Motor neuron (in vitro differentiated cells): ENCODE results near the gene RABGAP1L. TPM values are rescaled to one million over a fixed set of nuclear protein-coding genes. Genes with fewer than 3 reads are reported as not detected.
"Not testable (repeated sequence)": the region's sequence is repeated elsewhere in the genome, so short reads cannot be mapped to it uniquely, and the experiment has no call there.

Experiments
- ATAC-seq, 8 experiments: fragments of 200-7000 bp; cut with Tn5 transposase; replicated peaks in 6 of 8; 2 replicates each; pipeline ENCODE4 v1.8.0; 2021; ENCODE audit warnings: mild to moderate bottlenecking in 8 of 8, moderate library complexity in 8 of 8
- H3K27ac ChIP-seq, 2 donors: fragments of 250-450 bp; sonication (Bioruptor Pico); 2 replicates each; pipeline ENCODE4 v1.9.0; 2021; ENCODE audit warnings: antibody characterized with exemption in 2 of 2, mild to moderate bottlenecking in 2 of 2, moderate library complexity in 1 of 2
- H3K4me1 ChIP-seq, 2 donors: fragments of 250-450 bp; sonication (Bioruptor Pico); replicated peaks in 1 of 2; 2 replicates each; pipeline ENCODE4 v1.6.1; 2021; ENCODE audit warnings: antibody characterized with exemption in 2 of 2, mild to moderate bottlenecking in 2 of 2, moderate library complexity in 1 of 2
- H3K4me3 ChIP-seq, 5 donors: fragments of 250-450 bp; sonication (Bioruptor Pico); 2 replicates each; pipeline ENCODE4 v1.9.0; 2021; ENCODE audit warnings: antibody characterized with exemption in 5 of 5, mild to moderate bottlenecking in 5 of 5, moderate library complexity in 4 of 5
- WGBS, 10 experiments: fragments of 450-650 bp; shearing (Covaris generic); methylation state at CpG; one replicate each; pipeline ENCODE4 v1.0.0; 2022; 5-methylcytosine and 5-hydroxymethylcytosine counted together
- in situ Hi-C, 9 experiments: fragments of 400-800 bp; cut with MboI; loops; one replicate each; pipeline ENCODE4 v1.15.0; 2021; ENCODE audit warnings: low sequenced_read_pairs in 9 of 9, low pct_unique_long_range_greater_than_20kb in 2 of 9; ENCODE audit not compliant: unreplicated experiment in 9 of 9
- total RNA-seq, 8 experiments: library from RNA; unstranded; fragments of 300-600 nt; gene quantifications; 2 replicates each; pipeline versions ENCODE4 v1.2.3 to v1.2.4, GENCODE V29; 2022

Gene RABGAP1L
- total RNA-seq, 8 experiments from 2014 or later: 22.0 to 60.3 (median 45.3) TPM

DNA sequence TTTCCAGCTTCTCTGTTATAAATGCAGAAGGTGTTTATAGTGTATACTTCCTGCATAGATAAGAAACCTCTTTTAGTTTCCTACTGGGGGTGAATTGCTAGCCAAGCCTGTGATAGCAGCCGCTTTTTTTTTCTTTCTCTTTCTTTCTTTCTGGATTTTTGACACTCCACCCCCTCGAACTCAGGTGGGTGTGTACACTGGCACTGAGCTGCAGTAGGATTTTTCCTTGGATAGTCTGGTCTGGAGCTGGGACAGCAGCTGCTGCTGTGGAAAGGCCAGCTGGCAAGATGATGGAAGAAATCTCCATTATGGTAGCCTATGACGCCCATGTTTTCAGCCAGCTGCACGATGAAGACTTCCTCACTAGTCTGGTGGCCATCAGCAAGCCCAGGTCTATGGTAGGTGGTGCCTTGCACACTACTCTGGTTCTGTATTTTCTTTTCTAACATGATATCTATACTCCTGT lies 717.9 kb downstream of the RABGAP1L start:
- H3K4me3 ChIP-seq: no peak overlapping the region
- peak in 1 of 8 experiments; percentile 80 for ATAC-seq
- in situ Hi-C loops: loop anchor here in 1 of 9 experiments (25.0 kb wide), 1 partner anchor 110 kb away; the partner anchor contains the start of gene CACYBP
- no peak overlapping the region for H3K27ac ChIP-seq
- 22 to 91% (median 66%) methylated on average over 1 to 4 of the region's 4 CpGs; no CpG with 5 or more reads in 1 of the 10 experiments for WGBS, 10 experiments
- H3K4me1 ChIP-seq: peaks cover 3 to 11% of the 10 kb centered on the region in 2 donors

DNA sequence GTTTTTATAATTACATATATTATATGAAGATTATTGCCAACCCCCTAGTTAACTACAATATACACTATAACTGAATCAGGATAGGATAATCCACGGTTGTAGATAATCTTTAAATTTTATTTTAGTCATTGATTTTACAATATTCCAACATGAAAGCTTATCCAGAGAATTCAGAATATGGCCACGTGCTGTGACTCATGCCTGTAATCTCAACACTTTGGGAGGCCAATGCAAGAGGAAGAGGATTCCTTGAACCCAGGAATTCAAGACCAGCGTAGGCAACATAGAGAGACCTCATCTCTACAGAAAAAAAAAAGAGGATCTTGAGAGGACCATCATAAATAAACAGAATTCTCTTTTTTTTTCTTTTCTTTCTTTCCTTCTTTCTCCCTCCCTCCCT lies 720.9 kb downstream of the RABGAP1L start:
- Histone ChIP-seq H3K27ac (no peak overlapping the region), H3K4me1 (peaks cover 0 to 5% of the 10 kb centered on the region in 2 donors), H3K4me3 (no peak overlapping the region)
- WGBS, 10 experiments: 58 to 100% (median 86%) methylated on average over 1 to 3 of the region's 3 CpGs
- no peak for ATAC-seq
- in situ Hi-C loops: loop anchor here in 1 of 9 experiments (25.0 kb wide), 1 partner anchor 107 kb away; the partner anchor contains the start of gene CACYBP

DNA sequence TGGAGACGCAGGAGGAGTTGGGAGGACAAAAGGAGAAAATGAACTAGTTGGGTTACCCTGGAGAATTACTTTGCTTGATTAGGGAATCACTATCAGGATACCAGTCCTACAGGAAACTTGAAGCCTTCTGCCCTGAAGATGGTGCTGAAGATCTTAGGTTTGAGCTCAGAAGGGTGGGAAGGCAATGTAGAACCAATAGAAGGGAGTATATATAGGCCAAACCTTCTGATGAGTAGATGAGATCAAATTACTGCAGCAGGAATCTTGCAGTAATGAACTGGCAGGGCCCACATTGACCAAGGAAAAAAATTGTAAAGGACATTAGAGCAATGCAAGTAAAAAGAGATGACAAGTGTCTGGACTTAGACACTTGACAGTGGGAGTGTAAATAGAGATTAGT lies 724.1 kb downstream of the RABGAP1L start:
- Histone ChIP-seq H3K27ac (no peak overlapping the region), H3K4me3 (no peak overlapping the region), H3K4me1 (no peaks in the 10 kb centered on the region)
- peak in 3 of 8 experiments; percentile 100 for ATAC-seq
- in situ Hi-C loops: loop anchor here in 1 of 9 experiments (25.0 kb wide), 1 partner anchor 104 kb away; the partner anchor contains the start of gene CACYBP
- 25 to 100% (median 100%) methylated on average over 1 of the region's 1 CpG; no CpG with 5 or more reads in 5 of the 10 experiments for WGBS, 10 experiments

DNA sequence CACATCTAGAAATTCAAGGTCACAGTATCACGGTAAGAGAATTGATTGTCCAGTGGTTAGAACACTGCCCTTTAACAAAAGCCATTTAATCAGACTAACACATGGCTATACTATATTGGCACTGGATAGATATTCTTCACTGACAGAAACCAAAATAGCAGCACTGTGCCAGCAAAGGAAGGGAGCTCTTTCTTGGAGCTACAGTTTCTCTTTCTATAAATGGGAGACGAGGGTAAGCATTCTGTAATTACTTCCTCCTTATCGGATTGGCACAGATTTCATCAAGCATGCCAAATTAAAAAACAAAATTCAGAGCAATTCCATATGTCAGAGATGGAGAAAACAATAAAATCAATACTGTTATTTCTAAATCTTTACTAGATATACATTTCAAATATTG lies 724.7 kb downstream of the RABGAP1L start:
- Histone ChIP-seq H3K27ac (no peak overlapping the region), H3K4me3 (no peak overlapping the region), H3K4me1 (no peaks in the 10 kb centered on the region)
- 26 to 100% (median 83%) methylated on average over 2 to 3 of the region's 3 CpGs for WGBS, 10 experiments
- in situ Hi-C loops: loop anchor here in 1 of 9 experiments (25.0 kb wide), 1 partner anchor 103 kb away; the partner anchor contains the start of gene CACYBP
- no peak for ATAC-seq

DNA sequence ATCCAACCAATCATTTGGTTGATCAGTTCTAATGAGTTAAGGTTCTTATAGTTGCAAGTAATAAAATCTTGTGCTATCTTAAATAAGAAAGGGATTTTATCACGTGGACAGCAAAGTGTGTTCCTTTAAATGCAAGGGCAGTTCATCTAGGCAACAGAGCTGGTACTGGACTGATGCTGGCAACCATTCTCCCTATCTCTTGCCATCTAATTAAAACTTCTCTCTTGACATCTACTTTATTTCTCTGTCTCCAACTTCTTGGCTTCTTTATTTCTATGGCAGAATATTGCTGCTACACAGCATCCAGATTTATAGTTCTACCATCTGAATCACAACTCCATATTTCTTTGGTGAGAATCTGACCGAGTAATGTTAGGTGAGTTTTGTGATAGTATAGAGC lies 725.2 kb downstream of the RABGAP1L start:
- in situ Hi-C loops: loop anchor here in 1 of 9 experiments (25.0 kb wide), 1 partner anchor 103 kb away; the partner anchor contains the start of gene CACYBP
- 43 to 94% (median 82%) methylated on average over 2 of the region's 2 CpGs; no CpG with 5 or more reads in 4 of the 10 experiments for WGBS, 10 experiments

DNA sequence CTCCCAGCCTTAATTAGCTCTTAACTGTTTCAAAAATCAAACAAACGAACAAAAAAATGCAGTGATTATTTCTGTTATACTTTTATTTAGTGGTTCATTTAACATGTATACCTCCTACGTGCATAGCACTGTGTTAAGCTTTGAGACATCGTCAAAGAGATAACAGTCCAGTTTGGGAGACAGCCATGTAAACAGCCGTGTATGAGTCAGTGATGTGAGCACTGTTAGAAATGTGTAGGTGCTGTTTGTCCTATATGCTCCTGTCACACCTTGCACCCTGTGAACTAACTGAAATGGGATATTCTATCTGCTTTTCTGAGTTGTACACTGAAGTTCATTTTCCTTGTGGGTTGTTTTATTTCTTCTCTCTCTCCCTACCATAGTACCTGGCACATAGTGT lies 730.7 kb downstream of the RABGAP1L start:
- Histone ChIP-seq H3K4me3 (no peak overlapping the region), H3K4me1 (peaks cover 0 to 3% of the 10 kb centered on the region in 2 donors), H3K27ac (no peak overlapping the region)
- no peak for ATAC-seq
- in situ Hi-C loops: loop anchor here in 1 of 9 experiments (25.0 kb wide), 1 partner anchor 97 kb away; the partner anchor contains the start of gene CACYBP
- WGBS, 10 experiments: 68 to 95% (median 78%) methylated on average over 2 to 4 of the region's 4 CpGs; no CpG with 5 or more reads in 1 of the 10 experiments

More for the DNA sequence above, 725.2 kb downstream of the RABGAP1L start:
- Histone ChIP-seq H3K4me1 (no peaks in the 10 kb centered on the region), H3K27ac (no peak overlapping the region), H3K4me3 (no peak overlapping the region)
- no peak for ATAC-seq

DNA sequence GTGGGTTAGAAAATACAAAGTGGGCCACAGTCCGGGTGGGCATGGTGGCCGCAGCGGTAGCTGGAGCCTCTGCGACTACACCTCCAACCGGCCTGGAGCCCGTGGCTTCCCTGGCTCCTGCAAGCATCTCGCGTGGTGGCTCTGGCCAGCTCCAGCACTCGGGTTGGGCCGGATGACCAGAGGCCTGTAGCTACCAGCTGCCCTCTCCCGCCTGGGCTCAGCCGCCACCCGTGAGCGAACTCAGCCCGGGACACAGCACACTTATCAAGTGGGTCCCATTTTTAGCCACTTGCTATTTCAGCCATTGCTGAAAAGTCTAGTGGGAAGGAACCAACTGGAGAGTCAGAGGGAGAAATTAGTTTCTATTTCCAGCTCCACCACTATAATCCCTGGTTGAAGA lies 732.7 kb downstream of the RABGAP1L start:
- in situ Hi-C loops: loop anchor here in 1 of 9 experiments (25.0 kb wide), 1 partner anchor 95 kb away; the partner anchor contains the start of gene CACYBP
- 90 to 100% (median 96%) methylated on average over 3 to 15 of the region's 15 CpGs; no CpG with 5 or more reads in 2 of the 10 experiments for WGBS, 10 experiments
- no peak overlapping the region for H3K27ac ChIP-seq

DNA sequence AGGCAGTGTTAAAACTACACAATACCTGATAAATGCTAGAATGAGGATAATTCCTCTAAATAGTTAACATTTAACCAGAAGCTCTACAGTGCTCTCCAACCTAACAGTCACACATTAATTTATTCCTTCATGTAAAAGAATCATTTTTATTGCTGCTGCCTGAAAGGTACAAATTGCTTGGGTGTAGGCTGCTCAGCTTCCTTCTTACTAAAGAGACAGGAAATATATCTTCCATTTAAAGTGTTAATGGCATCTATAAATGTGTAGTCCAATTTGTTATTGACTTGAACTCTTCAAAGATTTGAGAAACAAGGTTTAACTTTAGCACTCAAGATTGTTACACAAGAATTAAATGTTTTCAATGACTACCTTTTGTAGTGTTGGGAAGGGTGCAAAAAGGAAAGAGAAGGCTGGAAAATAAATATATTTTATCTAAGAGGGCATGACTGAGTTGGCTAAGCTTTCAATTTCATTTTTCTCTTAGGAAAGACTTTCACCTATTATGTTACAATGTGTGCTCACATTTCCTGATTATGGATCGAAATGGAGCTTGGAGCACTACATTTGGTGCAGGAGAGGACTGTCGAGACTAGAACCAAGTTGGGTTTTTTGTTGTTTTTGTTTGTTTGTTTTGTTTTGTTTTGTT lies 734.9 kb downstream of the RABGAP1L start:
- H3K27ac ChIP-seq: no peak overlapping the region
- no peak for ATAC-seq
- no peak overlapping the region for H3K4me3 ChIP-seq
- peaks cover 0 to 3% of the 10 kb centered on the region in 2 donors for H3K4me1 ChIP-seq
- in situ Hi-C loops: loop anchor here in 1 of 9 experiments (25.0 kb wide), 1 partner anchor 93 kb away; the partner anchor contains the start of gene CACYBP
- WGBS, 10 experiments: 50 to 100% (median 90%) methylated on average over 1 to 2 of the region's 2 CpGs; no CpG with 5 or more reads in 1 of the 10 experiments

More for the DNA sequence above, 732.7 kb downstream of the RABGAP1L start:
- peaks cover 0 to 3% of the 10 kb centered on the region in 2 donors for H3K4me1 ChIP-seq
- H3K4me3 ChIP-seq: no peak overlapping the region
- ATAC-seq: no peak

DNA sequence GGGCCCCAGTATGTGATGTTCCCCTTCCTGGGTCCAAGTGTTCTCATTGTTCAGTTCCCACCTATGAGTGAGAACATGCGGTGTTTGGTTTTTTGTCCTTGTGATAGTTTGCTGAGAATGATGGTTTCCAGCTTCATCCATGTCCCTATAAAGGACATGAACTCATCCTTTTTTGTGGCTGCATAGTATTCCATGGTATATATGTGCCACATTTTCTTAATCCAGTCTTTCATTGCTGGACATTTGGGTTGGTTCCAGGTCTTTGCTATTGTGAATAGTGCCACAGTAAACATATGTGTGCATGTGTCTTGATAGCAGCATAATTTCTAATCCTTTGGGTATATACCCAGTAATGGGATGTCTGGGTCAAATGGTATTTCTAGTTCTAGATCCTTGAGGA lies 736.3 kb downstream of the RABGAP1L start:
- in situ Hi-C loops: loop anchor here in 1 of 9 experiments (25.0 kb wide), 1 partner anchor 92 kb away; the partner anchor contains the start of gene CACYBP
- ATAC-seq, H3K4me3 ChIP-seq: not testable (repeated sequence)

DNA sequence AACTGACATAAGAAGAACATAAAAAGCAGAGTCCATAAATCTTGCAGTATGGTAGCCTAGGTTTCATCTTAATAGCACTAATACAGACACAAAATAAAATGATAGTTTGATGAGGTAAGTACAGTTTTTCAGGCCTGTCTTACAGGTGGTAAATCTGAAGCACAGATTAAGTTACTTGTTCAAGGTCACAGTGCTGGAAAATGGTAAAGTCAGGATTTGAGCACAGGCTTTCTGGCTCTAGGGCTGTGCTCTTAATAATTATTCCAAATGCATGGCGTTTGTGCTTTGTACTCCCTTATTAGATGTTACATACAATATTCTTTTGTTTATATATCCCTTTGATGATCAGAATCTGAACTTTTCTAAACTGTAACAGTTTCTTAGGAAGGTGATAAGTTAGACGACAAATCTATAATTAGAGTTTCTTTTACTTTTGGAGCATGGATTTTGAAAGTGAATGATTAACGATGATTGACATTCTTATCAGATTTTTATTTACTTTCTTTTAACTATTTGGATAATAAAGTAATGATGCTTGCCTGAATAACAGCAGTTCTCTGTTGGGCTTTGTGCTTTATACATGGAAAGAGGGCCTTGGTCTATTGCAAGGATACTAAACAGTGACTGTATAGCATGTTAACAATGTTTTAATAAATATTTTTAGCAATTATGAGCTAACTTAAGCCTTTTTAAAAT lies 738.9 kb downstream of the RABGAP1L start:
- no peak for ATAC-seq
- H3K27ac ChIP-seq: no peak overlapping the region
- WGBS, 10 experiments: 67 to 100% (median 97%) methylated on average over 1 to 3 of the region's 3 CpGs; no CpG with 5 or more reads in 1 of the 10 experiments
- peaks cover 0 to 3% of the 10 kb centered on the region in 2 donors for H3K4me1 ChIP-seq
- no peak overlapping the region for H3K4me3 ChIP-seq
- in situ Hi-C loops: loop anchor here in 1 of 9 experiments (25.0 kb wide), 1 partner anchor 89 kb away; the partner anchor contains the start of gene CACYBP

More for the DNA sequence above, 736.3 kb downstream of the RABGAP1L start:
- no CpG with 5 or more reads among the region's 1 CpG for WGBS, 10 experiments
- not testable (repeated sequence) for H3K4me1 ChIP-seq, H3K27ac ChIP-seq

DNA sequence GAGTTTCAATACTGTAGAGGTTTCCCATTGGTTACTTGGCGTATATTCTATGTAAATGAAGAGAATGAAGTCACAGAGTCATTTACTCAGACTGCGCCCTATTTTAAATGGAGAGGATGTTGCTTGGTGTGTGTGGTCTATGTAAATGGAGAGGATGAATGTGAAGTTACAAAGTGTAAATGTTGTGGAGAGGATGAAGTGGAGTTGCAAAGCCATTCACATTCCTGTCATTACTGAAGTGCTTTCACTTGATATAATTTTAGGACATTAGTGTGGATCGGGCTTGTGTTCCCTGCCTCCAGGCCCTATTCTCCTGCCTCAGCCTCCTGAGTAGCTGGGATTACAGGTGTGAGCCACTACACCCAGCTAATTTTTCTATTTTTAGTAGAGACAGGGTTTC lies 741.0 kb downstream of the RABGAP1L start:
- no peak overlapping the region for H3K4me3 ChIP-seq
- H3K4me1 ChIP-seq: no peaks in the 10 kb centered on the region
- peak in 2 of 8 experiments; percentile 69 to 88 for ATAC-seq
- no peak overlapping the region for H3K27ac ChIP-seq
- WGBS, 10 experiments: 40 to 97% (median 86%) methylated on average over 1 to 3 of the region's 3 CpGs; no CpG with 5 or more reads in 1 of the 10 experiments
- in situ Hi-C loops: no loop called here

DNA sequence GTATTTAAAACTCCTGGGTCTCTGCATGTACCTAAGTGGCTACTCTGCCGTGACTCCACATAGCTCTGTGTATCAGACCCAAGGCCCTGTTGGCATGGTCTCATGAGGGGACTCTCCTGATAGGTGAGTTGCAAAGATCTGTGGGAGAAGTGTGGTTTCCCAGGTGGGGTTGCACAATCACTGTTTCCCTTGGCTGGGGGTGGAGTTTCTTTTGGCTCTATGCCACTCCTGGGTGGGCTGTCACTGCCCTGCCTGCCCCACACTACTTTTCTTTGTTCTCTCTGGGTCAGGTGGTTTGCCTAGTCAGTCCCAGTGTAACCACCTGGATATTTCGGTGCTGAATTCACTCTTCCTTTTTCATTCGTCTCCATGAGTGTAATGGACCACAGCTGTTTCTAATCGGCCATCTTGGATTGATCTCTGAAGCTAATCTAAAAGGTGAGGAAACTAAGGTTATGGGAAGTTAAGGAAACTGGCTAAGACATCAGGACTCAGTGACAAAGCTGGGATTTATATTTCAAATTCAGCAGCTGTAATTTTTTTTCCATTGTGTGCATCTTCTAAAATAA lies 743.3 kb downstream of the RABGAP1L start:
- H3K4me3 ChIP-seq: no peak overlapping the region
- ATAC-seq: no peak
- no peaks in the 10 kb centered on the region for H3K4me1 ChIP-seq
- WGBS, 10 experiments: 29 to 95% (median 83%) methylated on average over 1 to 4 of the region's 4 CpGs; no CpG with 5 or more reads in 1 of the 10 experiments
- H3K27ac ChIP-seq: no peak overlapping the region
- in situ Hi-C loops: no loop called here
